Measurements from ENCODE around the gene CILP2.

- TF ChIP-seq, protein P1, sequence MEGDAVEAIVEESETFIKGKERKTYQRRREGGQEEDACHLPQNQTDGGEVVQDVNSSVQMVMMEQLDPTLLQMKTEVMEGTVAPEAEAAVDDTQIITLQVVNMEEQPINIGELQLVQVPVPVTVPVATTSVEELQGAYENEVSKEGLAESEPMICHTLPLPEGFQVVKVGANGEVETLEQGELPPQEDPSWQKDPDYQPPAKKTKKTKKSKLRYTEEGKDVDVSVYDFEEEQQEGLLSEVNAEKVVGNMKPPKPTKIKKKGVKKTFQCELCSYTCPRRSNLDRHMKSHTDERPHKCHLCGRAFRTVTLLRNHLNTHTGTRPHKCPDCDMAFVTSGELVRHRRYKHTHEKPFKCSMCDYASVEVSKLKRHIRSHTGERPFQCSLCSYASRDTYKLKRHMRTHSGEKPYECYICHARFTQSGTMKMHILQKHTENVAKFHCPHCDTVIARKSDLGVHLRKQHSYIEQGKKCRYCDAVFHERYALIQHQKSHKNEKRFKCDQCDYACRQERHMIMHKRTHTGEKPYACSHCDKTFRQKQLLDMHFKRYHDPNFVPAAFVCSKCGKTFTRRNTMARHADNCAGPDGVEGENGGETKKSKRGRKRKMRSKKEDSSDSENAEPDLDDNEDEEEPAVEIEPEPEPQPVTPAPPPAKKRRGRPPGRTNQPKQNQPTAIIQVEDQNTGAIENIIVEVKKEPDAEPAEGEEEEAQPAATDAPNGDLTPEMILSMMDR (IDR thresholded peaks at IDR 0.05) = no peak
- TF ChIP-seq POLR2AphosphoS5 (IDR thresholded peaks at IDR 0.05; ENCODE audit: insufficient read depth in 1 of 2, low read depth in 1 of 2) (no peak), POLR2A (IDR thresholded peaks at IDR 0.05) (no peak)
These were observed 5.0 kb downstream of the CILP2 start for GRCh38 chr19:19543101-19543500.
